Activated naive CD4-positive, alpha-beta T cell treated with anti-CD3 and anti-CD28 coated beads for 36 hours (primary cell): Measurements from ENCODE around the gene ZNF518B. TPM values are rescaled to one million over a fixed set of nuclear protein-coding genes. Genes with fewer than 3 reads are reported as not detected.

ENCODE experiments used
- CTCF ChIA-PET: fragments of 350-600 bp; sonication (Branson Sonifier 250); formaldehyde crosslinking; loops from one replicate; lab custom pipeline; 2021; ENCODE audit warnings: antibody characterized with exemption; lab: Charles Lee
- DNase-seq: peaks from one replicate; pipeline ENCODE4 v3.0.0-alpha.2; 2020
- H3K27ac Mint-ChIP-seq: one replicate; pipeline ENCODE4 v1.8.0; 2021; ENCODE audit warnings: mild to moderate bottlenecking, mixed read lengths
- H3K27me3 Mint-ChIP-seq: one replicate; pipeline ENCODE4 v1.8.0; 2021; ENCODE audit warnings: low read depth, mixed read lengths
- H3K36me3 Mint-ChIP-seq: one replicate; pipeline ENCODE4 v1.8.0; 2021; ENCODE audit warnings: low read depth, mixed read lengths
- H3K4me1 Mint-ChIP-seq: one replicate; pipeline ENCODE4 v1.8.0; 2021; ENCODE audit warnings: low read depth, mixed read lengths
- H3K4me3 Mint-ChIP-seq: one replicate; pipeline ENCODE4 v1.8.0; 2021; ENCODE audit warnings: mild to moderate bottlenecking, moderate library complexity, mixed read lengths
- H3K9me3 Mint-ChIP-seq: one replicate; pipeline ENCODE4 v1.8.0; 2021; ENCODE audit warnings: mixed read lengths
- intact Hi-C: fragments of 100-400 bp; cut with micrococcal nuclease; formaldehyde crosslinking; loops from one replicate; pipeline ENCODE4 v1.15.1; 2023
- total RNA-seq, 2 experiments: library from RNA; stranded (reverse); gene quantifications; one replicate each; pipeline ENCODE4 v1.2.3, GENCODE V29; 2021

The ZNF518B gene, protein sequence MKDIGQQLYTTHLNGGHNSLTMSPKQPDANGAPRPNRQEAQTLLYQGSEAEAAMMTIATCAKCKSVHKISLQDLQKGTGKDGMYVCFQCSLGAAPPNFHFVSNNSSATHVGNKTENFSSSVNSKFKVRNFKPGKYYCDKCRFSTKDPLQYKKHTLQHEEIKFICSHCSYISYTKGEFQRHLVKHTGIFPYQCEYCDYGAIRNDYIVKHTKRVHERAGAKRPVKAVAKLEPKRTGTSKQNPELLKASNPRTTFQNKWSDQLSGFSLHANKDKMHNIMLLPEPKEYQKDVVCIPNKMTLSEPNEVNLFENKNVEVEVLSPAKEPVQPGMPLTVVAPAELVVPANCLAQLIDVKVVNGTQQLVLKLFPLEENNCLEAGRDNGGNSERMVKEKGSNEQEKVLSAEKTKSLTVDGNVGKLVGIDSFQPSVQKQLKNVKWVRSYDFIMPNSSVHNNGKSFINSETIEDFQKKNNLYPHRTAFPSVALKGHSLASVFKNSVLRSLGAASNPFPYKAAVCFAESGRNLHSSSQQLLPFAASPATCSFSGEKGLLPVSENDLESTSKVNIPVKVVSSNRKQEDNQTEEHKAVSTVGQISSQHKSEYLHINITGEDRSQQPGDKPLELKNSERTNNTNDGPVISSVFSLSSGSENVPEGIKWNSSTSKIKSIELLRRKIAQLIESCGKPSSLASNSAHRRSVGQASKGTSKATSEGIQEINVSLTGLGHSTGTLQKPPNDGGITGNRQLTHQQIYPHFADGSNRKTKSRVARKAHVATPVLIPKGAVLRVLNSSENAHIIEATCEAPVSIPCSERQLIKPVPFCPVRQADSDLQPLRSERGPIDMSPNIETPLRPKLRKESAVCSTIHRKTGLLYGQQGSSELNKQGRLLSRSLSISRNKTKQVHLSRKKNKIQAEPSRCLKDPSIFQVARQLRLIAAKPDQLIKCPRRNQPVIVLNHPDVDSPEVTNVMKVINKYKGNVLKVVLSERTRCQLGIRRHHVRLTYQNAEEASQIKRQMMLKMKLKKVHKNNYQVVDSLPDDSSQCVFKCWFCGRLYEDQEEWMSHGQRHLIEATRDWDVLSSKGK
- 10 to 100 TPM; 10.7 to 11.2 TPM for total RNA-seq

DNA sequence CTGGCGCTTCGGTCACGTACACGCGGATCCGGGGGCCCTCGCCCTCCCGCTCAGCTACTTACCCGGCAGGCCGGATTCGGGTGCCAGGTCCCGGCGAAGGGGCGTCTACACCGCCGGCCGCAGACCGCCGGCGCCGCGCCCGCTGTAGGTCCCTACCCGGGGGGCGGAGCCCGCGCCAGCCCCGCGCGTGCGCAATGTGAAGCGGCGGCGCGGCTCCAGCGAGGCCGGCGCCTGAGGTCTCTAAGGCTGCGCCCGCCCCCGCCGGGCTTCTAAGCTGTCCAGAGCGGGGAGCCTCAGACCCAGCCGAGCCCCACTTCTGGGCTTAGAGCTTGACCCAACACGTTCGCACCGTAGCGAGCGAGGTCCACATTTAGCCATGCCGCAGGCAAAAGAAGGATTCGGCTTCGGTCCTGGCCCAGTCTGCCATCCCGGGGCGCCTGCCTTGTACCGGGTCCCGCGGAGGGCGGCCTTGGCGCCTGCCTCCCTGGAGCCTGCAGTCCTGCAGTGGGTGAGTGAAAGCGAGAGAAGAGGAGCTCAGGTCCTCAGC is at the start of gene ZNF518B:
Gene ZNF518B (minus strand): TSS at position 172 of the 547 bp plus-strand sequence. CDS start 11,098 bp downstream, outside the sequence.
- Mint-ChIP-seq H3K9me3 (peaks cover 3% of the 10 kb centered on the region), H3K4me1 (peaks cover 37% of the 10 kb centered on the region), H3K36me3 (peaks cover 27% of the 10 kb centered on the region), H3K4me3 (peak within 1 kb of the TSS; percentile 87), H3K27ac (peak within 1 kb of the TSS; percentile 77), H3K27me3 (peaks cover 17% of the 10 kb centered on the region)
- DNase-seq, result peak; percentile 69
- CTCF ChIA-PET, result interaction anchor here (0.7 to 1.1 kb wide), 4 partner anchors 21 to 438 kb away, joined by 3 to 5 read pairs (median 3); no protein-coding TSS in a partner anchor
- intact Hi-C loops, result loop anchor here (1.0 to 2.0 kb wide), 3 partner anchors 276 to 439 kb away; no protein-coding TSS in a partner anchor

DNA sequence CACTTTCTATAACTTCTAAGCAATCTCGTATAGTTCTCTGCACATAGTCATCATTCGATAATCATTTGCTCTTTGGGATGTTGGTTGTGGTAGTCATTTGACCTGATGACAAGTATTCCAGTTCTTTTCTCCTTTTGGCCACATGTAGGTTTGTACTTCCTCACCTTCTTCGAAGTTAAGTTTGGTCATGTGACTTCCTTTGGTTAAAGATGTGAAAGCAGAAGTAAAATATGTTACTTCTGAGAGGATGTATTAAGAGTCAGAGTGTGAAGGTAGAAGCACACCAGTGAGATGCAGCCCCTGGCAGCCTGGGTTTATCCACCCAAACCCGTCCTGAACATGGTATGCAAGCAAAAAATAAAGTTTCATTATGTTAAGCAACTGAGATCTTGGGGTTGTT is 48.9 kb upstream of the ZNF518B start:
- H3K9me3 Mint-ChIP-seq, result peaks cover 6% of the 10 kb centered on the region
- no peak overlapping the region for H3K27ac Mint-ChIP-seq
- DNase-seq, result no peak
- no peaks in the 10 kb centered on the region for H3K36me3 Mint-ChIP-seq
- intact Hi-C loops, result no loop called here
- peaks cover 6% of the 10 kb centered on the region for H3K4me1 Mint-ChIP-seq
- no peak overlapping the region for H3K4me3 Mint-ChIP-seq
- CTCF ChIA-PET, result no interaction called here
- H3K27me3 Mint-ChIP-seq, result no peaks in the 10 kb centered on the region

DNA sequence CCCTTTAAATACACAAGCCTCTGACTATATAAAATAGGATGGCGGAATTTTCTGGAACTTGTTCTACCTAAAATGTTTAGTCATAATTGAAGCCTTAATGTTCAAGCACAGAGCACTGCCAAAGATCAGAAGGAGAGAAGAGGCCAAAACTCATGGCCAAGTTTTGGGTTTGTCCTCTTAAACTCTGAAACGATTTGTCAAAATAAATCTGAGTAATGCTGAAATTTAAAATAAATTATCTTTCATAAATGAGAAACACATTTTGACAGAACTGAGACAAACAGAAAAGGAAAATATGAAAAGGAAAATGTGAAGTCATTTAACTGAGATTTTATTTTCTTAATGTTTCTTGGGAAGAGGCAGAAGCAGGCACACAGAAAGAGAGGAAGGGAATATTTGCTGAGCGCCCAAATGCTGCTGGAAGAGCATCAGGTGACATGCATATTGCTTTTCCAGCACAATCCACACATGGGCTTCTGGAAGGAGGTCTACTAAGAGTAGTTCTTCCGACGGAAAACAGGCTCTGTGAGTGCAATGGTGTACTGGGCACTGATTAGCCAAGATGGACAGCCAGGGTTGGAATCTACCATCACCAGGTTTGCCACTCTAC is 47.4 kb upstream of the ZNF518B start:
- Mint-ChIP-seq H3K36me3 (no peaks in the 10 kb centered on the region), H3K9me3 (peaks cover 6% of the 10 kb centered on the region), H3K4me1 (peaks cover 6% of the 10 kb centered on the region), H3K27me3 (peaks cover under 1% of the 10 kb centered on the region), H3K4me3 (no peak overlapping the region), H3K27ac (no peak overlapping the region)
- CTCF ChIA-PET, result no interaction called here
- no peak for DNase-seq
- intact Hi-C loops, result no loop called here

DNA sequence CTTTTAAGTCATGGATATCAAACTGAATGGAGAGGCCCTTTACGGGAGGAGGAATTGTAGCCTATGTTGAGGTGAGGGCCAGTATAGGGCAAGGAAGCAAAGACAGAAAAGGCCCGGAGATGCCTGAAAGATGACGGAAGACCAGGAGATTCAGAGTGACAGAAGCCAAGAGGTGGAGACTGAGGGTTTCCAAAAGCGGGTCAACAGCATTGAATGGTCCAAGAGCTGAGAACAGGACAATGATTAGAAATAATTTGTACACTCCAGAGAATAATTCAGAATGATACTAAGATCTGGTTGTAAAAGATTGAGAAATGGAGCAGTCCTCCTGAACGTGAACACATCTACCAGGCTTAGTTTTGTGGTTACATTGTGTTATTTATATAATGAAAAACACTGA is 45.5 kb upstream of the ZNF518B start:
- Mint-ChIP-seq H3K4me1 (peaks cover 6% of the 10 kb centered on the region), H3K4me3 (no peak overlapping the region), H3K27me3 (peaks cover 2% of the 10 kb centered on the region), H3K9me3 (peaks cover 6% of the 10 kb centered on the region), H3K27ac (no peak overlapping the region), H3K36me3 (no peaks in the 10 kb centered on the region)
- DNase-seq, result no peak
- intact Hi-C loops, result no loop called here
- CTCF ChIA-PET, result no interaction called here

DNA sequence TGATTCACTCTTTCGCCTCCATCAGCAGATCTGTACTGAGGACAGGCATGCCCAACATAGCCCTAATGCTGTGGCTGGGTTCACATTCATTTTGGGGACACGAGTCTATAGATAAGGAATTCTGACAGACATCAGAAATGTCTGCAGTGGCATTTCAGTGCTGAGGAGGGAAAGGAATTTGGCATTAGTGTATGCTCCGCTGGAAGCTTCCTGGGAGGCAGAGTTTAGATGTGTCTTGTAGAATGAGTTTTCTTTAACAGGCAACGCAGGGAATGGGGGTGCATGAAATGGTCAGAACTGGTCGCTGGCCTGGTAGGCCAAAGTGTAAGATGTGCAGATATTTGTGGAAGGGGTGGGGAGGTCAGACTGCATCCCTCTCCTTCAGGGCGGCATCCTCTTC is 43.5 kb upstream of the ZNF518B start:
- CTCF ChIA-PET, result no interaction called here
- H3K9me3 Mint-ChIP-seq, result no peaks in the 10 kb centered on the region
- peaks cover 2% of the 10 kb centered on the region for H3K27me3 Mint-ChIP-seq
- no peaks in the 10 kb centered on the region for H3K4me1 Mint-ChIP-seq
- no peak overlapping the region for H3K4me3 Mint-ChIP-seq
- H3K36me3 Mint-ChIP-seq, result no peaks in the 10 kb centered on the region
- intact Hi-C loops, result no loop called here
- no peak for DNase-seq
- no peak overlapping the region for H3K27ac Mint-ChIP-seq

DNA sequence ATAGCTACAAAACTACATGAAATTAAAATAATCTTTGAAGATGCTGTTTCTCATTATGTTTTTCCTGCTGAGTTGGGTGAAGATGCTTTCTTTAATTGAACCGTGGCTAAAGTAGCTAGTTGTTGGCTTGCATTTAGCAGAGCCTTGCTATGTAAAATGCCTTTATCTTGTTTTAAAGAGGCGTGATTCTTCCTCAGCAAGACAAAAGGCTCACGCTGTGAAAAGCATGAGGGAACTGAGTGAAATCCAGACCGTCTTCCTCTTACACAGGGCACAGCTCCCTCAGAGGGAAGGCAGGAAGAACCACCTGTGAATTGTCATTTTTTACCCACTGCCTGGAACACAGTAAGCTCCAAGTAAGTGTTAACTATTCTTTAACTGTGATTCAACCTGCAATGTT is 39.0 kb upstream of the ZNF518B start:
- Mint-ChIP-seq H3K36me3 (no peaks in the 10 kb centered on the region), H3K27ac (no peak overlapping the region)
- CTCF ChIA-PET, result no interaction called here

DNA sequence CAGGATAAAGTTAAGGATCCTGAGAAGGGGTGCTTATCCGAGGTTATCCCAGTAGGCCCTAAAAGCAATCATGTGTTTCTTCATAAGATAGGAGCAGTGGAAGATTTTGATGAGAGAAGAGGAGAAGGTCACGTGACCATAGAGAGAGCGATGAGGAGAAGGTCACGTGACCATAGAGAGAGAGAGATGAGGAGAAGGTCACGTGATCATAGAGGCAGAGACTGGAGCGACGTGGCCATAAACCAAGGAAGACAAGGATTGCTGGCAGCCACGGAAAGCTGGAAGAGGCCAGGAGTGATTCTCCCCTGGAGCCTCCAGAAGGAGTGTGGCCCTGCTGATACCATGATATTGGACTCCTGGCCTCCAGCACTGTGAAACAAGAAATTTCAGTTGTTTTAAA is 38.4 kb upstream of the ZNF518B start:
- CTCF ChIA-PET, result no interaction called here
- intact Hi-C loops, result no loop called here
- H3K4me3 Mint-ChIP-seq, result no peak overlapping the region

More for the DNA sequence above, 39.0 kb upstream of the ZNF518B start:
- no peak overlapping the region for H3K4me3 Mint-ChIP-seq
- H3K27me3 Mint-ChIP-seq, result peaks cover 4% of the 10 kb centered on the region
- no peaks in the 10 kb centered on the region for H3K9me3 Mint-ChIP-seq
- DNase-seq, result no peak
- intact Hi-C loops, result no loop called here
- no peaks in the 10 kb centered on the region for H3K4me1 Mint-ChIP-seq

DNA sequence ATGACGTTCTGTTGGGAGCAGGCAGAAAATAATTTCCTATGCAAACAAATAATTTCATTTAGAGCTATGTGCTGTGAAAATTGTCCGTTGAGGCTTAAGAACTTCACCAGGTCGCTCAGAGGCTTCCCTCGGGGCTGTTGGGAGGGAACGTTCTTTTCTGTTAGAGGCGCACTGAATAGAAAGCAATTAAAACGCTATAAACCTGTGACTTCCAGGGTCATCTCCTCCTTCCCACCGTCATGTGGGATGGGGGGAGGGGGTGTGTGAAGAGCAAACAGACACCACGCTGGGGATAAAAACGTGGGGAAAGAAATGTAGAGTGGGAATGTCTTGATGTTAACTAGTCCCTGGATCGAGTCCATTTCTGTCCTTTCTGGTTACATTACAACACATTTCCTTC is 35.2 kb upstream of the ZNF518B start:
- H3K27me3 Mint-ChIP-seq, result peaks cover 11% of the 10 kb centered on the region

More for the DNA sequence above, 38.4 kb upstream of the ZNF518B start:
- Mint-ChIP-seq H3K9me3 (no peaks in the 10 kb centered on the region), H3K36me3 (no peaks in the 10 kb centered on the region), H3K27me3 (peaks cover 4% of the 10 kb centered on the region), H3K27ac (no peak overlapping the region), H3K4me1 (no peaks in the 10 kb centered on the region)
- DNase-seq, result no peak

DNA sequence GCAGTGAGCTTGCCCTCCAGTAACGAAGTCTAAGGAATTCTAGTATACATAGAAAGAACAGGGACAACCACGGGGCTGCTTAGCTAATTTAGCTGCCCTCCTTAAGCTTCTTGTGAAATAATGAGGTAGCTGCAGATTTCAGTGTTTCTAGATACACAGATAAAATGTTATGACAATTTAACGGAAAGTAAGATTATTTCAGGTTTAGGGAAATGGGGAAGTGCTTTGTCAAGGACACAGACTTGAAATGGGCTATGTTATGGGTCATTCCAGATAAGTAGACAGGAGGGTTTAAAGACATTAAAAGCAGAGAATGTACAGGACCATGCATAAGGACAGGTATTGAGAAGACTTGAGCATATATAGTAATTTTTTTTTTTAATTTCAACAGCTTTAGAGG is 34.2 kb upstream of the ZNF518B start:
- no peaks in the 10 kb centered on the region for H3K4me1 Mint-ChIP-seq
- H3K27ac Mint-ChIP-seq, result no peak overlapping the region
- DNase-seq, result no peak
- peaks cover 11% of the 10 kb centered on the region for H3K27me3 Mint-ChIP-seq
- CTCF ChIA-PET, result interaction anchor here (0.8 to 1.4 kb wide), 3 partner anchors 10 to 45 kb away, joined by 3 to 4 read pairs (median 3); no protein-coding TSS in a partner anchor
- H3K9me3 Mint-ChIP-seq, result no peaks in the 10 kb centered on the region
- H3K36me3 Mint-ChIP-seq, result no peaks in the 10 kb centered on the region
- intact Hi-C loops, result no loop called here
- no peak overlapping the region for H3K4me3 Mint-ChIP-seq

More for the DNA sequence above, 35.2 kb upstream of the ZNF518B start:
- Mint-ChIP-seq H3K9me3 (no peaks in the 10 kb centered on the region), H3K36me3 (no peaks in the 10 kb centered on the region), H3K4me3 (no peak overlapping the region), H3K4me1 (no peaks in the 10 kb centered on the region), H3K27ac (no peak overlapping the region)
- DNase-seq, result no peak
- intact Hi-C loops, result no loop called here
- CTCF ChIA-PET, result interaction anchor here (0.8 to 1.4 kb wide), 2 partner anchors 31 to 44 kb away, joined by 3 read pairs; no protein-coding TSS in a partner anchor

DNA sequence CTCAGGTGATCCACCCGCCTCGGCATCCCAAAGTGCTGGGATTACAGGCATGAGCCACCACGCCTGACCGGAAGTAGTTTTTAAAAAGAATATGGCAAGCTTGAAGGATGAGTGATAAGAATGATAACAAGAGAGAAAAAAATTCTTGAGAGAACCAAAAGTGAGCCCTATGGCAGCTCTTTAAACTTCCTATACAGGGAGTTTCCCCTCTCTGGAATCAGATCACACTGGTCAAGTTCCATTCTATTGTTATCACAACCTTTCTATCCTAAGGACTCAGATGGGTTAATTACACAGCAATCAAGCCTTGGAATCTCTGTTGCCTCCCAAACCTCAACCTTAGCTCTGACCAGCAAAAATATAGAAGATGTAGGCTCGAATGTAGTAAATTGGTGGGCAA is 33.8 kb upstream of the ZNF518B start:
- DNase-seq, result no peak
- intact Hi-C loops, result no loop called here
- Mint-ChIP-seq H3K27me3 (peaks cover 11% of the 10 kb centered on the region), H3K4me1 (no peaks in the 10 kb centered on the region), H3K27ac (no peak overlapping the region), H3K36me3 (no peaks in the 10 kb centered on the region), H3K4me3 (no peak overlapping the region), H3K9me3 (no peaks in the 10 kb centered on the region)
- CTCF ChIA-PET, result interaction anchor here (1.2 kb wide), 1 partner anchor 10 kb away, joined by 4 read pairs; no protein-coding TSS in a partner anchor

DNA sequence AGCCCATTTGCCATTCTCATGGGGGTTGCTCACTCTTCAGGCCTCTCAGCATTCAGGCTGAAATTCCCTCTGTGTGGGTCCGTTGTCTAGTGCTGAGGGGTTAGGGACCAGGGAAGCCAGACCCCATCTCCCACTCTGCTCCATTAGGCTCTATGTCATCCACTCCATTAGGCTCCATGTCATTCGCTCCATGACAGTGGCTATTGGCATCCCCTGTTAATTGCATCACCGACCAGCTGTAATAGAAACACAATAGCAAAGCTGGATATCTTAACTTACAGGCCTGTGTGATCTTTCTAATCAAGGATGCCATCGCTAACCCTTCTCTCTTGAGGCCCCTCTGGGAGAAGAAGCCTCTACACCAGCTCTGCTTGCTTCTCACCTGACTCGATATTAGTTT is 25.7 kb upstream of the ZNF518B start:
- intact Hi-C loops, result no loop called here
- no peak overlapping the region for H3K4me3 Mint-ChIP-seq
- no peaks in the 10 kb centered on the region for H3K36me3 Mint-ChIP-seq
- CTCF ChIA-PET, result interaction anchor here (0.9 kb wide), 1 partner anchor 22 kb away, joined by 5 read pairs; no protein-coding TSS in a partner anchor
- no peaks in the 10 kb centered on the region for H3K4me1 Mint-ChIP-seq
- peaks cover 4% of the 10 kb centered on the region for H3K27me3 Mint-ChIP-seq
- no peaks in the 10 kb centered on the region for H3K9me3 Mint-ChIP-seq
- no peak for DNase-seq
- no peak overlapping the region for H3K27ac Mint-ChIP-seq
